DOHH2 (cell line): ENCODE results near the gene CREB1.

Experiments used
- H3F3A ChIP-seq: fragments of 200-600 bp; sonication (generic), shearing (Covaris generic); 2 replicates; pipeline ENCODE4 v1.6.0; 2016; ENCODE audit warnings: antibody characterized with exemption, mild to moderate bottlenecking; ENCODE audit not compliant: control insufficient read depth, insufficient read depth
- H3K27ac ChIP-seq: fragments of 200-600 bp; sonication (generic); 2 replicates; pipeline ENCODE4 v1.5.1; 2014; ENCODE audit warnings: low read depth, mild to moderate bottlenecking, low read length, moderate library complexity
- H3K27me3 ChIP-seq: fragments of 200-600 bp; sonication (generic); 2 replicates; pipeline ENCODE4 v1.6.1; 2014; ENCODE audit warnings: mild to moderate bottlenecking, low read length, mixed read lengths; ENCODE audit not compliant: control insufficient read depth
- H3K36me3 ChIP-seq: fragments of 200-600 bp; sonication (generic); 2 replicates; pipeline ENCODE4 v1.6.1; 2014; ENCODE audit warnings: mild to moderate bottlenecking, low read length, moderate library complexity, mixed read lengths; ENCODE audit not compliant: control insufficient read depth
- H3K4me1 ChIP-seq: fragments of 200-600 bp; sonication (generic); 2 replicates; pipeline ENCODE4 v1.6.1; 2014; ENCODE audit warnings: mild to moderate bottlenecking, low read length, mixed read lengths; ENCODE audit not compliant: control insufficient read depth
- H3K4me2 ChIP-seq: fragments of 200-600 bp; sonication (generic); 2 replicates; pipeline ENCODE4 v1.6.0; 2014; ENCODE audit warnings: mild to moderate bottlenecking, low read length, moderate library complexity
- H3K4me3 ChIP-seq: fragments of 200-600 bp; sonication (generic); 2 replicates; pipeline ENCODE4 v1.5.1; 2014; ENCODE audit warnings: mild to moderate bottlenecking, low read length, mixed read lengths
- H3K79me2 ChIP-seq: fragments of 200-600 bp; sonication (generic); 2 replicates; pipeline ENCODE4 v1.6.1; 2014; ENCODE audit warnings: mild to moderate bottlenecking, low read length, mixed read lengths; ENCODE audit not compliant: control insufficient read depth
- H3K9me2 ChIP-seq: fragments of 200-600 bp; sonication (generic); replicated peaks from 2 replicates; pipeline ENCODE4 v1.6.1; 2014; ENCODE audit warnings: mild to moderate bottlenecking, low read length, mixed read lengths; ENCODE audit not compliant: control insufficient read depth
- H3K9me3 ChIP-seq: fragments of 200-600 bp; sonication (generic); 2 replicates; pipeline ENCODE4 v1.6.1; 2014; ENCODE audit warnings: antibody characterized with exemption, low read length, mixed read lengths; ENCODE audit not compliant: control insufficient read depth, insufficient read depth
- H4K20me1 ChIP-seq: fragments of 200-600 bp; sonication (generic); 2 replicates; pipeline ENCODE4 v1.6.0; 2014; ENCODE audit warnings: low read depth, mild to moderate bottlenecking, antibody characterized with exemption, low read length, moderate library complexity; ENCODE audit not compliant: control insufficient read depth, insufficient read depth
- EZH2phosphoT487 ChIP-seq: fragments of 200-600 bp; sonication (generic); IDR thresholded peaks from 2 replicates; pipeline ENCODE4 v1.6.1; 2017; ENCODE audit warnings: borderline replicate concordance, mild to moderate bottlenecking, antibody characterized with exemption, low read length, moderate library complexity, mixed read lengths
- TF ChIP-seq, protein P1 (sequence below): fragments of 200-600 bp; sonication (generic); IDR thresholded peaks from one replicate; pipeline ENCODE4 v1.5.1; 2014; ENCODE audit warnings: antibody characterized with exemption, mild to moderate bottlenecking, low read depth, low read length; ENCODE audit not compliant: poor library complexity, severe bottlenecking

CREB1 gene

DNA sequence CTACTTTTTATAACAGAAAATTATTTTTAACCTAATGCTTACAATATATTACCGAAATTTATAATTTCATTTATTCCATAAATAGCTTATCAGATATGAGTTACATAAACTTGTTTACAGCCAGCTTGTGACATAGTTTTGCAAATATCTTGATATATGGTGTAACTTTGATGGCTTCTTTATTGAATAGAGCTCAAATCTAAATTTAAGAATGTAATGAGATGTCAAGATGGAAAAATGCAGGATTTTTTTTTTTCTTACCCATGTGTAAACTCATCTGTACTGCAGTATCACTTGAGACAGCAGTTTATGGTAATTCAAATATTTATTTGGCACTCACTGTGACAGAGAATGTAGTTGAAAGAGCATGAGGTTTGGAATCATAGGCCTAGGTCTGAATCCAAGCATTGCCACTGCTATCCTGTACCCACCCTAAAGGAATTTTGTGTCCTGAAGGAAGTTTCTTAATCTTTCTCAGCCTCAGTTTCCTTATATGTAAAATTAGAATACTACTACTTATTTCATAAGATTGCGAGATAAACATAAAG lies 3.8 kb downstream of the CREB1 start:
- H3K4me3 ChIP-seq = peak overlapping the region; percentile 55

DNA sequence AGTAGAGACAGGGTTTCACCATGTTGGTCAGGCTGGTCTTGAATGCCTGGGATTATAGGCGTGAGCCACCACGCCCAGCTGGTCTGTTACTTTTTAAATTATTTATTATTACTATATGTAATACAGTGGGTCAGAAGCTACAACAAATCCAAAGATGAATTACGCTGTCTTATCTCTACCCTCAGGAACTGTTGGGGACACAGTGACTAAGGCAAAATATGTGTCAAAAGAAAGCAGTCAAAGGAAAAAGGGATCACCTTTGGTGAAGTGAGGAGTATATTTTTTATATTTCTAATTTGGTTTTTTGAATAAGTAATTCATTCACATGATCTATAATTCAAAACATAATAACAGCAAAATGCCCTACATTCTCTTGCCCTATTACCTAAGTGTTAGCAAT lies 4.7 kb downstream of the CREB1 start:
- H3K36me3 ChIP-seq = peaks cover 51% of the 10 kb centered on the region
- peaks cover 3% of the 10 kb centered on the region; the same call in 1 of the 2 replicates for H4K20me1 ChIP-seq
- no peak for TF ChIP-seq EZH2phosphoT487
- TF ChIP-seq, protein P1, sequence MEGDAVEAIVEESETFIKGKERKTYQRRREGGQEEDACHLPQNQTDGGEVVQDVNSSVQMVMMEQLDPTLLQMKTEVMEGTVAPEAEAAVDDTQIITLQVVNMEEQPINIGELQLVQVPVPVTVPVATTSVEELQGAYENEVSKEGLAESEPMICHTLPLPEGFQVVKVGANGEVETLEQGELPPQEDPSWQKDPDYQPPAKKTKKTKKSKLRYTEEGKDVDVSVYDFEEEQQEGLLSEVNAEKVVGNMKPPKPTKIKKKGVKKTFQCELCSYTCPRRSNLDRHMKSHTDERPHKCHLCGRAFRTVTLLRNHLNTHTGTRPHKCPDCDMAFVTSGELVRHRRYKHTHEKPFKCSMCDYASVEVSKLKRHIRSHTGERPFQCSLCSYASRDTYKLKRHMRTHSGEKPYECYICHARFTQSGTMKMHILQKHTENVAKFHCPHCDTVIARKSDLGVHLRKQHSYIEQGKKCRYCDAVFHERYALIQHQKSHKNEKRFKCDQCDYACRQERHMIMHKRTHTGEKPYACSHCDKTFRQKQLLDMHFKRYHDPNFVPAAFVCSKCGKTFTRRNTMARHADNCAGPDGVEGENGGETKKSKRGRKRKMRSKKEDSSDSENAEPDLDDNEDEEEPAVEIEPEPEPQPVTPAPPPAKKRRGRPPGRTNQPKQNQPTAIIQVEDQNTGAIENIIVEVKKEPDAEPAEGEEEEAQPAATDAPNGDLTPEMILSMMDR = no peak
- peaks cover 40% of the 10 kb centered on the region for H3K4me1 ChIP-seq
- peak overlapping the region; percentile 55 for H3K4me3 ChIP-seq
- peak overlapping the region; percentile 63 for H3K4me2 ChIP-seq
- peak overlapping the region; percentile 44 for H3K27ac ChIP-seq
- peaks cover 8% of the 10 kb centered on the region; the same call in 1 of the 2 replicates for H3F3A ChIP-seq
- peaks cover 93% of the 10 kb centered on the region for H3K79me2 ChIP-seq
- no peaks in the 10 kb centered on the region for H3K9me3 ChIP-seq
- H3K27me3 ChIP-seq = no peaks in the 10 kb centered on the region
- no peaks in the 10 kb centered on the region for H3K9me2 ChIP-seq

More for the DNA sequence above, 3.8 kb downstream of the CREB1 start:
- Histone ChIP-seq H3K9me2 (no peaks in the 10 kb centered on the region), H3K27me3 (no peaks in the 10 kb centered on the region), H3K9me3 (no peaks in the 10 kb centered on the region), H3F3A (peaks cover 8% of the 10 kb centered on the region; the same call in 1 of the 2 replicates), H3K79me2 (peaks cover 88% of the 10 kb centered on the region), H3K4me2 (peak overlapping the region; percentile 63), H3K27ac (peak overlapping the region; percentile 6; the same call in 1 of the 2 replicates), H3K4me1 (peaks cover 46% of the 10 kb centered on the region), H4K20me1 (peaks cover 3% of the 10 kb centered on the region; the same call in 1 of the 2 replicates), H3K36me3 (peaks cover 49% of the 10 kb centered on the region)
- no peak for TF ChIP-seq EZH2phosphoT487
- TF ChIP-seq, protein P1 = no peak

DNA sequence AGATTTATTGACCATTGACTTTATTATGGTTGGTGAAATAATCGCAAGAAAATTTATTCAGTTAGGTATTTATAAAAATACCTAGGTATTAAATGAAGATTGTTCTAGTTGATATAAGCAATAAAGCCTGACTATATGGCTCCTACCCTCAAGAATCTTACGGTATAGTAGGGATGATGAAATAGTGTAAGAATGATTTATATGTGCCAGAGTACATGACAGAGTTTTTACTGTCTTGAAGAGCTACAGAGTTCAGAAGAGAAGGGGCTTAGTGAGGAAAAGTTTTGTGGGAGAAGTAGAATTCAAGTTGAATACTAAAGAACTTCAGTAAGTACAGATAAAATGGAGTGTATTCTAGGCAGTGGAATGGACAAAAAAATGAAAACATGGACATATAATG lies 9.7 kb downstream of the CREB1 start:
- no peak overlapping the region for H3K27ac ChIP-seq
- H3K4me2 ChIP-seq = no peak overlapping the region
- no peaks in the 10 kb centered on the region for H3K9me2 ChIP-seq
- H4K20me1 ChIP-seq = peaks cover 4% of the 10 kb centered on the region
- TF ChIP-seq, protein P1 = no peak
- no peak for TF ChIP-seq EZH2phosphoT487
- H3K4me1 ChIP-seq = peaks cover 11% of the 10 kb centered on the region
- no peaks in the 10 kb centered on the region for H3K9me3 ChIP-seq
- no peak overlapping the region for H3K4me3 ChIP-seq
- peaks cover 99% of the 10 kb centered on the region for H3K79me2 ChIP-seq
- peaks cover 29% of the 10 kb centered on the region for H3K36me3 ChIP-seq
- H3K27me3 ChIP-seq = no peaks in the 10 kb centered on the region
- 0 out of 2 replicates have a peak, but pooled peaks cover 3% of the 10 kb centered on the region for H3F3A ChIP-seq
